Right forelimb (tissue), 1 donor: ENCODE measurements around the gene POP5.
"Not testable (repeated sequence)": the region's sequence is repeated elsewhere in the genome, so short reads cannot be mapped to it uniquely, and the experiment has no call there.

ENCODE experiments used
- DNase-seq: peaks from one replicate; pipeline ENCODE4 v3.0.0-alpha.2; 2018

Gene POP5

DNA sequence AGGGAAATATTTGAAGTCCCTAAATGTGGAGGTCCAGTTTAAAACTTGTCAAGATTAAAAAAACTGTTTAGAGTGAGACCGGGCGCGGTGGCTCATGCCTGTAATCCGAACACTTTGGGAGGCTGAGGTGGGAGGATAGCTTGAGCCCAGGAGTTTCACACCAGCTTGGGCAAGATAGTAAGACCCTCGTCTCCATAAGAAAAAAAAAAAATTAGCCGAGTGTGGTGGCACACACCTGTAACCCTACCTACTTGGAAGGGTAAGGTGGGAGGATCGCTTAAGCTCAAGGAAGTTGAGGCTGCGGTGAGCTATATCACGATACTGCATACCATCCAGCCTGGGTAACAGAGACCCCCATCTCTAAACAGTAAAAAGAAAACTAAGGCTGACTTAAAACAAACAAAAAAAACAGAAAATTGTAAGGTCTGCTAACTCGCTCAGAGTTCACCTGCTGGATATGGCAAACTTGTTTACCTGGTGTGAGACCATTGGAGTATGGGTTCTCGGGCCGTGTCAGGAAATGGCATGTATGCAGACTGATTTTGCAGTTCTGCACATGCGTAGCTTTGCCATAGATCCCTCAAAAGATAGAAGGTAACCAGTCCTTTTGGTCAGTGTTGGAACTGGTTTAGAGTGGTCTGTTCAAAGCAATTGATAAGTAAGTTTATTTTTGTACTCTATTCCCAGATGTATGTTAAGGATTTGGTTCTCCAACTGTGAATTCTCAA, 45.0 kb downstream of the POP5 start:
- DNase-seq, result no peak

DNA sequence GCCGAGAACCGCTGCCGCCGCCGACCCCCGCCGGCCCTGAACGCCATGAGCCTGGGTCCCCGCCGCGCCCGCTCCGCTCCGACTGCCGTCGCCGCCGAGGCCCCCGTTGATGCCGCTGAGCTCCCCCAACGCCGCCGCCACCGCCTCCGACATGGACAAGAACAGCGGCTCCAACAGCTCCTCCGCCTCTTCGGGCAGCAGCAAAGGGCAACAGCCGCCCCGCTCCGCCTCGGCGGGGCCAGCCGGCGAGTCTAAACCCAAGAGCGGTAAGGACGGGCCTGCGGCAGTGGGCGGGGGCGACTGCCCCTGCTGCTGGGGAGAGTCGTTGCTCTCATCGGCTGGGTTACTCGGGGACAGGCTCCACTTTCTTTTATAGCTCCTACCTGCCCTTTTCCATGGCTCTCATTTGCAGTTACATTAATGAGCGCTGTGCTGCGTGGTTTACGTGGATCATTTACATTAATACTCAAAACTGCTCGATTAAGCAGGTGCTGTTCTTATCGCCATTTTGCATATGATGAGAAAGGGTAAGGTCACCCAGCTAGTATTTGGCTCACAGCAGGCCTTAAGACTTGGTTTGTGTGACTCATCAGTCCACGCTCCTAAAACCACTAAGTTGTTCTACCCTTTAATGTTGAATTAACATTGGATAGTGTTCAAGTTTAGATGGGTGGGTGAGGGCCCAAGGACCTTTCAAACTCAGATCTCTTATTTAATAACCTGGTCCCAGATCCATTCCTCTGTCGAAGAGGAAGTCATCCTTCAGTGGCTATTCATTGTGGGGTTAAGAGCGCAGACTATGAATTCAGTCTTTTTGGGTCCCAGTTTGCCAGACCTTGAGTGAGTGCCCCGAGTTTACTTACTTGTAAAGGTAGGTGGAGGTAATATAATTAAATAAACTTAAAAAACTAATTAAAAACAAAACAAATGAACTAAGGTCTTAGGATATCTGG, 46.2 kb downstream of the POP5 start:
- DNase-seq, result no peak

DNA sequence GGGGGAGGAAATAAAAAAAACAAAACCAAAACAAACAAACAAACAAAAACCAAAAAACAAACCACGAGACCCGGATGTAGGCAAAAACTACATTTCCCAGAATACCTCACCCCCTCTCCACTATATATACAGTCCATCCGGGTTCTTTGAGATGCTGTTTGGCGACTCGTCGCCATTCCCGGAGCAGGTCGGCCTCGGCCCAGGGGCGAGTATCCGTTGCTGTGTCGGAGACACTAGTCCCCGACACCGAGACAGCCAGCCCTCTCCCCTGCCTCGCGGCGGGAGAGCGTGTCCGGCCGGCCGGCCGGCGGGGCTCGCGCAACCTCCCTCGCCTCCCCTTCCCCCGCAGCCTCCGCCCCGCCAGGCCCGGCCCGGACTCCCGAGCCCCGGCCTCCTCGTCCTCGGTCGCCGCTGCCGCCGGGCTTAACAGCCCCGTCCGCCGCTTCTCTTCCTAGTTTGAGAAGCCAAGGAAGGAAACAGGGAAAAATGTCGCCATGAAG, 46.9 kb downstream of the POP5 start, which contains the start of gene RNF10:
Gene RNF10 (plus strand): TSS at position 154 of the 500 bp plus-strand sequence. CDS start 456 bp downstream, outside the sequence.
- DNase-seq, result peak; percentile 87

DNA sequence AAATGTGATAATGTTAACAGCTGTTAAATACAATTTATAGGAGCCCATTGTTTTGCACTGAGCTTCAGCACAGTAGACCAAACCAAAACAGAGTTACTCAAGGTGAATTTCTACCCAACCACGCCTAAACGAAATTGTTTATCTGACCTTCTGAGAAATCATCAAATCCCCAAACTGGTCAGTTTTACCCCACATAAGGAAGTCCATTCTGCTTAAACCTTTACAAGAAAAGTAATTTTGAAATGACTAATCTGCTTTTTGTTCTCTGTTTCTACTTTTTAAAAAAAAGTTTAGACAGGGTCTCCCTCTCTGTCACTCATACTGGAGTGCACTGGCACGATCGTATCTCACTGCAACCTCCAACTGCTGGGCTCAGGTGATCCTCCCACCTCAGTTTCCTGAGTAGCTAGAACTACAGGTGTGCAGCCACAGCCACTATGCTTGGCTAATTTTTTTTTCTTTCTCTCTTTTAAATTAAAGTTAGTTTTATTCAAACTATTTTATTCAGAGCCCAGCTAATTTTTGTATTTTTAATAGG, 48.4 kb downstream of the POP5 start:
- no peak for DNase-seq

DNA sequence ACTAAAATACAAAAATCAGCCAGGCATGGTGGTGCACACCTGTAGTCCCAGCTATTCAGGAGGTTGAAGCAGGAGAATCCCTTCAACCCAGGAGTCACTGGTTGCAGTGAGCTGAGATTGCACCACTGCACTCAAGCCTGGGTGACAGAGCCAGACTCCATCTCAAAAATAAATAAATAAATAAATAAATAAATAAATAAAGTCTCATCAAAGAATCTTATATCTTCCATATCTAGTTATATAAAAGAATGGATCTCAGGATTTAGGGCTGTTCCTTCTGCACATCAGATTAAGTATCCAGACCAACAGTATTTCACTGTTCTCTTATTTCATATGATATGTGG, 50.8 kb downstream of the POP5 start:
- not testable (repeated sequence) for DNase-seq

DNA sequence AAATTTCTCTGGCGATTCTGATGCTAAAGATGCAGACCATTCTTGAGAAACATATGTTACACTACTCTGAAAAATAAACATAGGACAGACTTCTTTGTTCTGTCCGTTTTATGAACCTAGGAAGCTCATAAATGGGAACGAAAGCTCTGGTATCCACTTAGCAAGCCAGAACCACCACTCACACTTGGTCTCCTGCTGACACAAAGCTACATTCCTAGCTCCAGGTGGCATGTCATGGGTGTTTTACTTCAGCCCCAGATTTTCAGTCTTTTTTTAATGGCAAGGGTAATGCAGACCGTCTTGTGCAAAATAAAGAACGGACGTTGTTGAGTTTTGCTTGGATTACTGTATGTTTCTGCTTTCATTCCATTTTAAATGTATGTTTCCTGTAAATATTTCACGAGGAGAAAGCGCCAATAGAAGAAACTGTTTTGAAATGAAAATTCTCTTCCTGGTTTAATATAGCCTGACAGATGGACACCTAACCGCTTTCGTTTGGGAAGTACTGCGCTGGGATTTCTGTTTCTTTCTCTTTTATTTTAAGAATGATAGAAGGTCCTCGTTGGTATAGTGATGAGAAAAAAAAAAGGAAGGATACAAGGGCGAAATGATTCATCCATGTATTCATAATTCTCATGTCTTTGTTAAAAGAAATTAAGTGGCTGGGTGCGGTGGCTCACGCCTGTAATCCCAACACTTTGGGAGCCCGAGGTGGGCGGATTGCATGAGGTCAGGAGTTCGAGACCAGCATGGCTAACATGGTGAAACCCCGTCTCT, 51.4 kb downstream of the POP5 start:
- no peak for DNase-seq

DNA sequence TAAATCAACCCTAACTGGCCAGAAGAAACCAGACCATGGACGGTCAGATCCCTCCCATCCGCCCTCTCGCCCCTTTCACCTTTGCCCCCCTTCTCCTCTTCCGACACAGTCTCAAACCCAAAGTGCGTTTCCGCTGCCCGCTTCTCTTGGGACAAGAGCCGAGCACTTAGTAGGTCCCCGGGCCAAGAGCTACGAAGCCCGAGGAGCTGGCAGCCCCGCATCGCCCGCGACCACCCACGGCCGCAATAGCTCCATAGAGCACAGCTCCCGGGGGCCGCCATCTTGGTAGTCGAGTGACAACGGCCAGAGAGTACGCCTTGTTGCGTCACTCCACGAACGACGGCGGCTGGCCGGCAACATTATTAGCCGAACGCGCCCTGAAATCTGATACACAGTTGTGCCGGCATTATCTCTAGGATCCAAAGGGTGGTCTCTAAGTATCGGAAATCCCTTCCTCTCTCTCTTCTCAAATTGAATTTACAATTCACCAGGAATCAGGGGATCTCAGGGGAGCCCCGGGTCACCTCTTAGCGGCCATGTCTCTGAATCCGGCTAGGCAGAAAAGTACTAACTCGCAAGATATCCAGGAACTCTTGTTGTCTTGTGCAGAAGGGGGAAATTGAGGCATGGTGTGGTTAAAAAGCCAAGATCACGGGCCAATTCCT, 52.2 kb downstream of the POP5 start, which contains the start of gene COQ5:
Gene COQ5 (minus strand): TSS at position 298 of the 665 bp plus-strand sequence. CDS start 17 bp downstream, at position 281.
- DNase-seq, result peak; percentile 96
